Osteocyte (in vitro differentiated cells): ENCODE results near the gene C12orf76. TPM values are rescaled to one million over a fixed set of nuclear protein-coding genes. Genes with fewer than 3 reads are reported as not detected.

Experiments used
- DNase-seq: peaks from one replicate; pipeline ENCODE4 v3.0.0; 2021; ENCODE audit warnings: mixed read lengths; ENCODE audit not compliant: unreplicated experiment; ENCODE audit errors: extremely low spot score
- H3K27ac Mint-ChIP-seq: one replicate; pipeline ENCODE4 v1.8.0; 2021; ENCODE audit warnings: mild to moderate bottlenecking, mixed read lengths; ENCODE audit not compliant: unreplicated experiment
- H3K27me3 Mint-ChIP-seq: one replicate; pipeline ENCODE4 v1.8.0; 2021; ENCODE audit warnings: mixed read lengths; ENCODE audit not compliant: unreplicated experiment
- H3K36me3 Mint-ChIP-seq: one replicate; pipeline ENCODE4 v1.8.0; 2021; ENCODE audit warnings: mixed read lengths; ENCODE audit not compliant: unreplicated experiment
- H3K4me1 Mint-ChIP-seq: one replicate; pipeline ENCODE4 v1.8.0; 2021; ENCODE audit warnings: mixed read lengths; ENCODE audit not compliant: unreplicated experiment
- H3K4me3 Mint-ChIP-seq: one replicate; pipeline ENCODE4 v1.8.0; 2021; ENCODE audit warnings: mild to moderate bottlenecking, moderate library complexity, mixed read lengths; ENCODE audit not compliant: unreplicated experiment
- H3K9me3 Mint-ChIP-seq: one replicate; pipeline ENCODE4 v1.8.0; 2021; ENCODE audit warnings: mixed read lengths; ENCODE audit not compliant: unreplicated experiment
- total RNA-seq: library from RNA; stranded (reverse); gene quantifications from 2 replicates; pipeline ENCODE4 v1.2.1, GENCODE V29; 2021
- TF ChIP-seq, protein P1 (sequence below): fragments of 200-600 bp; sonication (generic); IDR thresholded peaks from 2 replicates; pipeline ENCODE4 v1.5.0; 2021; ENCODE audit warnings: antibody characterized with exemption, mild to moderate bottlenecking, moderate library complexity

Gene C12orf76
- total RNA-seq, 1 donor from 2014 or later, result 13.7 TPM

DNA sequence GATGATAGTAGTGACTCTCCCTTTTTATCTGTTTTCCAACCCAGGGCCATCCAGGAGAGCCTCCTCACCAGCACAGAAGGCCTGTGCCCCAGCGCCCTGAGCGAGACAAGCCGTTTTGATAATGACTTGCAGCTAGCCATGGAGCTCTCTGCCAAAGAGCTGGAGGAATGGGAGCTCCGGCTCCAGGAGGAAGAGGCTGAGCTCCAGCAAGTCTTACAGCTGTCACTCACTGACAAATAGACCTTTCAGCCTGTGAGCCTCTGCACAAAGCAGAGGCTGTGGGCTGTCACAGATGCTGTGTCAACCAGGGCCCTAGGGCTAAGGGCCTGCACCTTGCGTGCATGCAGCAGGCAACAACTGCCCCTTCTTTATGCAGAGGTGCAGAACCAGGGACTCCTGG is 11.0 kb downstream of the C12orf76 start:
- Mint-ChIP-seq H3K4me1 (peaks cover 17% of the 10 kb centered on the region), H3K9me3 (no peaks in the 10 kb centered on the region), H3K27ac (no peak overlapping the region), H3K4me3 (no peak overlapping the region), H3K27me3 (no peaks in the 10 kb centered on the region), H3K36me3 (peaks cover 39% of the 10 kb centered on the region)
- TF ChIP-seq, protein P1, sequence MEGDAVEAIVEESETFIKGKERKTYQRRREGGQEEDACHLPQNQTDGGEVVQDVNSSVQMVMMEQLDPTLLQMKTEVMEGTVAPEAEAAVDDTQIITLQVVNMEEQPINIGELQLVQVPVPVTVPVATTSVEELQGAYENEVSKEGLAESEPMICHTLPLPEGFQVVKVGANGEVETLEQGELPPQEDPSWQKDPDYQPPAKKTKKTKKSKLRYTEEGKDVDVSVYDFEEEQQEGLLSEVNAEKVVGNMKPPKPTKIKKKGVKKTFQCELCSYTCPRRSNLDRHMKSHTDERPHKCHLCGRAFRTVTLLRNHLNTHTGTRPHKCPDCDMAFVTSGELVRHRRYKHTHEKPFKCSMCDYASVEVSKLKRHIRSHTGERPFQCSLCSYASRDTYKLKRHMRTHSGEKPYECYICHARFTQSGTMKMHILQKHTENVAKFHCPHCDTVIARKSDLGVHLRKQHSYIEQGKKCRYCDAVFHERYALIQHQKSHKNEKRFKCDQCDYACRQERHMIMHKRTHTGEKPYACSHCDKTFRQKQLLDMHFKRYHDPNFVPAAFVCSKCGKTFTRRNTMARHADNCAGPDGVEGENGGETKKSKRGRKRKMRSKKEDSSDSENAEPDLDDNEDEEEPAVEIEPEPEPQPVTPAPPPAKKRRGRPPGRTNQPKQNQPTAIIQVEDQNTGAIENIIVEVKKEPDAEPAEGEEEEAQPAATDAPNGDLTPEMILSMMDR, result no peak
- DNase-seq, result no peak

DNA sequence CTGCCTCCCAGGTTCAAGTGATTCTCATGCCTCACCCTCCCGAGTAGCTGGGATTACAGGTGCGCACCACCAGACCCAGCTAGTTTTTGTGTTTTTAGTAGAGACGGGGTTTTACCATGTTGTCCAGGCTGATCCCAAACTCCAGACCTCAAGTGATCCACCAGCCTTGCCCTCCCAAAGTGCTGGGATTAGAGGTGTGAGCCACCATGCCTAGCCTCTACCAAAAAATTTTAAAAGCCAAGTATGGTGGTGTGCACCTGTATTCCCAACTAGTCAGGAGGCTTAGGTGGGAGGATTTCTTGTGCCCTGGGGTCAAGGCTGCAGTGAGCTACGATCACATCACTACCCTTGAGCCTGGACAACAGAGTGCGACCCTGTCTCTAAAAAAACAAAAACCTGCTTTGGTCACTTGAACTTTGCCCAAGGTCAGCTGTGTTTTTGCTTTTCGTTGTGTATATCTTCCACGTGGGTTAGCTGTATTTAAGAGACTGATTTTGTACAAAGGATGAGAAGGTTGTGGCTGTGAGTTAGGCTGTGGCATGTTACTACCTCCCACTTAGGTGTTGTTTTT is 12.7 kb downstream of the C12orf76 start:
- Mint-ChIP-seq H3K36me3 (peaks cover 33% of the 10 kb centered on the region), H3K27ac (no peak overlapping the region), H3K4me3 (no peak overlapping the region), H3K27me3 (no peaks in the 10 kb centered on the region), H3K9me3 (no peaks in the 10 kb centered on the region), H3K4me1 (peaks cover 17% of the 10 kb centered on the region)
- TF ChIP-seq, protein P1, result no peak
- no peak for DNase-seq

DNA sequence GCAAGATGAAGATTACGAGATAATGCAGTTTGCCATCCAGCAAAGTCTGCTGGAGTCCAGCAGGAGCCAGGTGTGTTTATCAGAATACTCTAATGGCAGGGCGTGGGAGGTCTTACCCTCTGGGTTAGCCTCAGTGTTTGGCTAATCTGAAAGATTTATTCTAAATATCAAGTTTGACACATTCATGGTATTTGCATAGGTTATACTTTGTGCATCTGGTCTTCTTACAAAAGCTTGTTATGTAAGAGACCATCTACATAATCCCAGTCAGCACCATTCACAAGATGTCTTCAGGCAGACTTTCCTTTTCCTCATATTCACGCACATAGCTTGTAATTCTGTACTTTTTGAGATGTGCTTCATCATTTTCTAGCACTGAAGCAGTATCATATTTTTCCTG is 14.4 kb downstream of the C12orf76 start:
- TF ChIP-seq, protein P1, result no peak
- H3K36me3 Mint-ChIP-seq, result peaks cover 35% of the 10 kb centered on the region

DNA sequence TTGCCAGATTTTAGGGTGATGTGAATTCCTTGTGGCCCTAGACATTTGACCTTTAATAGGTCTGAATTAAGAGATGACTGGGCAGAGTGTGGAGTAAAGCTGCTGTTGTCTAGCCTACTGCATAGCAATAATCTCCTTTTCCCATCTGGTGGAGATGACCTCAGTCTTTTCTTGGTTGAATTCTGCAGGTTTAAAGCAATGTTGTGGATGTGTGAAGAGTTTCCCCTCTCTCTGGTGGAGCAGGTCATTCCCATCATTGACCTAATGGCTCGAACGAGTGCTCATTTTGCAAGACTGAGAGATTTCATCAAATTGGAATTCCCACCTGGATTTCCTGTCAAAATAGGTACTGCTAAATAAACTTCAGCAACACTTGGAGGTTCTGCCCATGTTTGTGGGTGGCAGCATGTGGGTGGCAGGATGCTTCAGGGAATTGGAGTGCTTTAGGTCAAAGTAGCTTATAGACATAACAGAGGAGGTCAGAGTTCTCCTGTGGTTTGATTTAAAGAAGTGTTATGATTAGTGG is 19.0 kb downstream of the C12orf76 start:
- Mint-ChIP-seq H3K27ac (no peak overlapping the region), H3K9me3 (no peaks in the 10 kb centered on the region), H3K4me1 (no peaks in the 10 kb centered on the region), H3K36me3 (peaks cover 34% of the 10 kb centered on the region), H3K27me3 (no peaks in the 10 kb centered on the region), H3K4me3 (no peak overlapping the region)
- DNase-seq, result no peak
- TF ChIP-seq, protein P1, result no peak

More for the DNA sequence above, 14.4 kb downstream of the C12orf76 start:
- H3K9me3 Mint-ChIP-seq, result no peaks in the 10 kb centered on the region
- no peak overlapping the region for H3K4me3 Mint-ChIP-seq
- no peak overlapping the region for H3K27ac Mint-ChIP-seq
- no peak for DNase-seq
- peaks cover 4% of the 10 kb centered on the region for H3K4me1 Mint-ChIP-seq
- H3K27me3 Mint-ChIP-seq, result no peaks in the 10 kb centered on the region

DNA sequence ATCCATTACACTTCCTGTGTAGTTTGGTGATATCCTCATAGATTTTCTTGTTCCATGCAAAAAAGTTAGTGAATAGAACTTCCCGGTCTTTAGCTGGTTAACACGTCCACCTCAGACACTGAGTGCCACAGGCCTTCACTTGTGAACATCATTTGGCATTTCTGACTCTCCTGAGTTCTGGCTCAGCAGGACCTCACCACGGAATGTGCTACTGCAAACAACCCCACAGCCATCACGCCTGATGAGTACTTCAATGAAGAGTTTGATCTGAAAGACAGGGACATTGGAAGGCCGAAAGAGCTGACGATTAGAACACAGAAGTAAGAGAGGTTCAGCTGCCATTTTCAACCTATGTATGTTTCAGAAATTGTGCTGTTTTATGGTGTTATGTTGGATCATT is 20.0 kb downstream of the C12orf76 start:
- no peak for DNase-seq
- Mint-ChIP-seq H3K4me1 (no peaks in the 10 kb centered on the region), H3K9me3 (no peaks in the 10 kb centered on the region), H3K4me3 (no peak overlapping the region), H3K27me3 (no peaks in the 10 kb centered on the region), H3K27ac (no peak overlapping the region), H3K36me3 (peaks cover 34% of the 10 kb centered on the region)
- TF ChIP-seq, protein P1, result no peak
